SK-N-SH (cell line): Measurements from ENCODE around the gene GPR146.

Experiments used
- EZH2phosphoT487 ChIP-seq: fragments of 200-600 bp; sonication (generic); IDR thresholded peaks from 2 replicates; pipeline ENCODE4 v1.6.1; 2017; ENCODE audit warnings: low read depth, mixed run types, mild to moderate bottlenecking, antibody characterized with exemption, moderate library complexity, borderline replicate concordance
- FOXM1 ChIP-seq: IDR thresholded peaks from 2 replicates; pipeline ENCODE4 v1.4.0; 2012; ENCODE audit warnings: low read depth, mild to moderate bottlenecking
- MXI1 ChIP-seq: IDR thresholded peaks from 2 replicates; pipeline ENCODE4 v1.6.1; 2012; ENCODE audit warnings: mild to moderate bottlenecking, low read depth, low read length, improper control_type of control experiment
- POLR2AphosphoS5 ChIP-seq: IDR thresholded peaks from 2 replicates; pipeline ENCODE4 v1.6.1; 2012; ENCODE audit warnings: low read depth, low read length
- RFX5 ChIP-seq: IDR thresholded peaks from 2 replicates; pipeline ENCODE4 v1.6.1; 2012; ENCODE audit warnings: mild to moderate bottlenecking, improper control_type of control experiment, low read length
- TCF12 ChIP-seq: IDR thresholded peaks from 2 replicates; pipeline ENCODE4 v1.4.0; 2012
- TF ChIP-seq, protein P1 (sequence below): fragments of 200-600 bp; sonication (generic); IDR thresholded peaks from 2 replicates; pipeline ENCODE4 v1.6.1; 2017; ENCODE audit warnings: antibody characterized with exemption, mild to moderate bottlenecking, moderate library complexity
- TF ChIP-seq, protein P2 (sequence below): IDR thresholded peaks from 2 replicates; pipeline ENCODE4 v1.4.0; 2012; ENCODE audit warnings: low read depth, borderline replicate concordance

DNA sequence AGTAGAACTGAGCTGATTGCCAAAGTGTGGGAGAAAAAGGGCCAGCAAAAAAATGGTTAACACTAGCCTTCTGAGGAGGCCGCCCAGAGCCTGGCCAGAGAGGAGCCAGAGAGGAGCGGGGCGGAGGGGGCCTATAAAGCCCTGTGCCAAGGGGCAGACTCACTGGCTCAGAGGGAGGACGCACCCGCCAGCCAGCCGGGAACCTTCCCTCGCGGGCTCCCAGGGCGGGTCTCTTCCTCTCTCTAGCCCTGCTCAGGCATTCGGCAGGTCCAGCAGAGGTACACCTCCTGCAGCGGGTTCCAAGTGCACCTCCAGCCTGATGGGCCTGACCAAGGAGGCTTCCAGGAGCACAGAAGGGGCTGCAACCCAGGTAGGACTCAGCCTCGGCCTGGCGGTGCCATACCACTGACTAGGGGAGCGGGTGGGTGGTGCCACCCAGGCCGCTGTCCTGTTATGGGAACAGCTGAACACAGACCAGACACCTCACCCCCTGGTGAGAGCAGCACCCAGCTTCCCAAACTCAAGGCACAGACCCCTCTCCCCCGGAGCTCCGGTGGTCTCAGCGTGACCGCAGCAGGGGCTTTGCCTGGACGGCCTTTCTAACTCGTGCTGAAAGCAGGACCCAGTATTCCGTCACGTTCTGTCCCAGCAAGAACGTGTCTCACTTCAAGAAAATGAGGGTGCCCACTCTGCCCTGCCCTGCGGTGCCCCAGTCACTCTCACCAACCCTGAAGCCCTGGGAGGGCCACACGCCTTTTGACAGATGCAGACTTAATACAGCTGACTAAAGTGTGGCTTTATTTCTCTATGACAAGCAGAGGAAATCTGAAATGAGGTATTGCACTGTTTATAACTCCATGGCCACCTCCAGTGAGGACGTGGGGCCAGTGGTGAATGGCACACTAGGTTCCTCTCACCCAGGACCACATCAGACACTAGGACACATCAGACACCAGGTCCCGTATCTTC is 43.9 kb downstream of the GPR146 start, which contains the start of gene GPER1:
- TF ChIP-seq, protein P1, sequence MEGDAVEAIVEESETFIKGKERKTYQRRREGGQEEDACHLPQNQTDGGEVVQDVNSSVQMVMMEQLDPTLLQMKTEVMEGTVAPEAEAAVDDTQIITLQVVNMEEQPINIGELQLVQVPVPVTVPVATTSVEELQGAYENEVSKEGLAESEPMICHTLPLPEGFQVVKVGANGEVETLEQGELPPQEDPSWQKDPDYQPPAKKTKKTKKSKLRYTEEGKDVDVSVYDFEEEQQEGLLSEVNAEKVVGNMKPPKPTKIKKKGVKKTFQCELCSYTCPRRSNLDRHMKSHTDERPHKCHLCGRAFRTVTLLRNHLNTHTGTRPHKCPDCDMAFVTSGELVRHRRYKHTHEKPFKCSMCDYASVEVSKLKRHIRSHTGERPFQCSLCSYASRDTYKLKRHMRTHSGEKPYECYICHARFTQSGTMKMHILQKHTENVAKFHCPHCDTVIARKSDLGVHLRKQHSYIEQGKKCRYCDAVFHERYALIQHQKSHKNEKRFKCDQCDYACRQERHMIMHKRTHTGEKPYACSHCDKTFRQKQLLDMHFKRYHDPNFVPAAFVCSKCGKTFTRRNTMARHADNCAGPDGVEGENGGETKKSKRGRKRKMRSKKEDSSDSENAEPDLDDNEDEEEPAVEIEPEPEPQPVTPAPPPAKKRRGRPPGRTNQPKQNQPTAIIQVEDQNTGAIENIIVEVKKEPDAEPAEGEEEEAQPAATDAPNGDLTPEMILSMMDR: no peak
- TF ChIP-seq POLR2AphosphoS5: peak; percentile 73
- TF ChIP-seq EZH2phosphoT487: no peak
- TF ChIP-seq, protein P2, sequence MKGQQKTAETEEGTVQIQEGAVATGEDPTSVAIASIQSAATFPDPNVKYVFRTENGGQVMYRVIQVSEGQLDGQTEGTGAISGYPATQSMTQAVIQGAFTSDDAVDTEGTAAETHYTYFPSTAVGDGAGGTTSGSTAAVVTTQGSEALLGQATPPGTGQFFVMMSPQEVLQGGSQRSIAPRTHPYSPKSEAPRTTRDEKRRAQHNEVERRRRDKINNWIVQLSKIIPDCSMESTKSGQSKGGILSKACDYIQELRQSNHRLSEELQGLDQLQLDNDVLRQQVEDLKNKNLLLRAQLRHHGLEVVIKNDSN: no peak
- TF ChIP-seq TCF12: peak; percentile 13; the same call in 1 of the 2 replicates
- no peak for TF ChIP-seq RFX5
- no peak for TF ChIP-seq FOXM1
- TF ChIP-seq MXI1: no peak; the same call in none of the 2 replicates
